HepG2 (cell line): ENCODE measurements around the gene VRK3. TPM values are rescaled to one million over a fixed set of nuclear protein-coding genes. Genes with fewer than 3 reads are reported as not detected.

Source experiments
- AHR ChIP-seq: IDR thresholded peaks from 2 replicates; pipeline ENCODE4 v1.6.1; 2018; ENCODE audit warnings: missing genetic modification reagents, missing compliant biosample characterization
- ARHGAP35 ChIP-seq: sonication (generic); formaldehyde crosslinking; IDR thresholded peaks from 2 replicates; pipeline ENCODE4 v1.9.0; 2022; ENCODE audit warnings: mild to moderate bottlenecking, inconsistent platforms, moderate library complexity, missing genetic modification reagents, borderline replicate concordance
- CREB1 ChIP-seq, 2 experiments: fragments of 450-650 bp in 1 of 2; IDR thresholded peaks; 2 replicates each; pipeline ENCODE4 v1.6.1; 2016 to 2017; ENCODE audit warnings: control low read depth in 1 of 2, mild to moderate bottlenecking in 1 of 2, missing compliant biosample characterization in 1 of 2, missing genetic modification characterization in 1 of 2
- GTF2F1 ChIP-seq: fragments of 150-350 bp; IDR thresholded peaks from 2 replicates; pipeline ENCODE4 v1.6.1; 2014; ENCODE audit warnings: low read length
- GZF1 ChIP-seq: sonication (generic); formaldehyde crosslinking; IDR thresholded peaks from 2 replicates; pipeline ENCODE4 v1.5.1; 2020; ENCODE audit warnings: mild to moderate bottlenecking, missing genetic modification reagents
- HMGA1 ChIP-seq: sonication (generic); formaldehyde crosslinking; conservative IDR thresholded peaks from 2 replicates; pipeline ENCODE4 v1.4.0; 2020; ENCODE audit warnings: missing genetic modification reagents
- HOXA3 ChIP-seq: sonication (generic); formaldehyde crosslinking; IDR thresholded peaks from 2 replicates; pipeline ENCODE4 v1.5.0; 2020; ENCODE audit warnings: missing genetic modification reagents
- POLR2G ChIP-seq: fragments of 200-400 bp; formaldehyde crosslinking; IDR thresholded peaks from 2 replicates; pipeline ENCODE4 v1.6.1; 2018; ENCODE audit warnings: mild to moderate bottlenecking, low read depth, low read length, moderate library complexity
- YEATS4 ChIP-seq: sonication (generic); formaldehyde crosslinking; IDR thresholded peaks from 2 replicates; pipeline ENCODE4 v1.4.0; 2020; ENCODE audit warnings: missing genetic modification reagents, borderline replicate concordance
- ZBTB38 ChIP-seq: sonication (generic); formaldehyde crosslinking; IDR thresholded peaks from 2 replicates; pipeline ENCODE4 v1.5.1; 2020; ENCODE audit warnings: mild to moderate bottlenecking, missing genetic modification reagents
- ZNF564 ChIP-seq: sonication (generic); formaldehyde crosslinking; IDR thresholded peaks from 2 replicates; pipeline ENCODE4 v1.8.1; 2023; ENCODE audit warnings: mild to moderate bottlenecking, missing genetic modification reagents
- ZNF567 ChIP-seq: sonication (generic); formaldehyde crosslinking; IDR thresholded peaks from 2 replicates; pipeline ENCODE4 v1.8.1; 2023; ENCODE audit warnings: mild to moderate bottlenecking, missing genetic modification reagents, borderline replicate concordance
- polyA plus RNA-seq, 8 experiments: library from polyadenylated mRNA; depleted of rRNA in 3 of 8; stranded (reverse) in 7 of 8; unstranded in 1 of 8; fragments of >200 nt; fragmentation: Illumina TruSeq in 4 of 8; extraction: Trizol in 4 of 8; gene quantifications; 2 replicates each; pipeline versions ENCODE4 v1.2.1 to v1.2.3, GENCODE V29; 2011 to 2016; ENCODE audit warnings: low read depth in 4 of 8, missing spikeins in 1 of 8, mixed read lengths in 1 of 8; ENCODE audit not compliant: insufficient read depth in 1 of 8
- total RNA-seq, 5 experiments: library from RNA; depleted of rRNA; stranded (reverse); fragments of >200 nt; fragmentation: Illumina TruSeq; extraction: Trizol; gene quantifications; 2 replicates each; pipeline ENCODE4 v1.2.3, GENCODE V29; 2016; ENCODE audit warnings: low read depth in 1 of 5
- TF ChIP-seq, protein P1 (sequence below): sonication (generic); formaldehyde crosslinking; IDR thresholded peaks from 2 replicates; pipeline ENCODE4 v1.5.0; 2020; ENCODE audit warnings: missing genetic modification reagents
- TF ChIP-seq, protein P2 (sequence below): sonication (generic); formaldehyde crosslinking; IDR thresholded peaks from 2 replicates; pipeline ENCODE4 v1.4.0; 2020; ENCODE audit warnings: missing genetic modification reagents
- TF ChIP-seq, protein P3 (sequence below), 2 experiments: sonication (generic) in 1 of 2; formaldehyde crosslinking in 1 of 2; IDR thresholded peaks; 2 replicates each; pipeline versions ENCODE4 v1.4.0 to v1.6.1; 2018 to 2020; ENCODE audit warnings: missing genetic modification reagents in 2 of 2, borderline replicate concordance in 1 of 2, low read depth in 1 of 2, mild to moderate bottlenecking in 1 of 2, missing biosample characterization in 1 of 2
- TF ChIP-seq, protein P4 (sequence below): sonication (generic); formaldehyde crosslinking; IDR thresholded peaks from 2 replicates; pipeline ENCODE4 v1.5.0; 2020; ENCODE audit warnings: missing genetic modification reagents
- TF ChIP-seq, protein P5 (sequence below): fragments of 450-650 bp; IDR thresholded peaks from 2 replicates; pipeline ENCODE4 v1.6.1; 2016
- TF ChIP-seq, protein P6 (sequence below): sonication (generic); formaldehyde crosslinking; IDR thresholded peaks from 2 replicates; pipeline ENCODE4 v1.9.0; 2021; ENCODE audit warnings: missing genetic modification reagents, mild to moderate bottlenecking, borderline replicate concordance
- TF ChIP-seq, protein P7 (sequence below): sonication (generic); formaldehyde crosslinking; IDR thresholded peaks from 2 replicates; pipeline ENCODE4 v1.4.0; 2020; ENCODE audit warnings: missing genetic modification reagents

VRK3 gene
- total and polyA plus RNA-seq, 2 of the 13 experiments (the other 11 are each of a cell fraction or from before 2014, with no cell fraction given), result 23.8 to 28.3 TPM

DNA sequence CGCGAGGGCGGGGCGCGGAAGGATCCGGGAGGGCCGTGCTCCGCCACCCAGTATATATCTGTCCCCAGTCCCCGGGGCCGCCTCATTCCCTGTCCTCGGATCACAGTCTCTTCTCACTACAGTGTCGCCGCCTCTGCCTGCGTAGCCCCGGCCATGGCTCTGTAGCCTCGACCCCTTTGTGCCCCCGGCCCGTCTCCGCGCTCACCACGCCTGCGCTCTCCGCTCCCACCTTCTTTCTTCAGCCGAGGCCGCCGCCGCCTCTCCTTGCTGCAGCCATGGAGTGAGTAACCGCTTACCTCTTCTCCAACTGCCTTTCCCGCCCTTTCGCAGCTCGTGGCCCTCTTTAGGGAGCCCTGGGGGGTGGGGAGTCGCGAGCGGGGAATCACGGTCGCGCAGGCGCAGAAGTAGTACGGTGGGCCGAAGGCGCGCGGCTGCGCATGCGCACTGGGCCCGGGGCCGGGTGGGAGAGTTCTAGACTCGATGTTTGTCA is 96.0 kb downstream of the VRK3 start, which contains the start of the genes ATF5 and NUP62 (continued):
- TF ChIP-seq, protein P1, sequence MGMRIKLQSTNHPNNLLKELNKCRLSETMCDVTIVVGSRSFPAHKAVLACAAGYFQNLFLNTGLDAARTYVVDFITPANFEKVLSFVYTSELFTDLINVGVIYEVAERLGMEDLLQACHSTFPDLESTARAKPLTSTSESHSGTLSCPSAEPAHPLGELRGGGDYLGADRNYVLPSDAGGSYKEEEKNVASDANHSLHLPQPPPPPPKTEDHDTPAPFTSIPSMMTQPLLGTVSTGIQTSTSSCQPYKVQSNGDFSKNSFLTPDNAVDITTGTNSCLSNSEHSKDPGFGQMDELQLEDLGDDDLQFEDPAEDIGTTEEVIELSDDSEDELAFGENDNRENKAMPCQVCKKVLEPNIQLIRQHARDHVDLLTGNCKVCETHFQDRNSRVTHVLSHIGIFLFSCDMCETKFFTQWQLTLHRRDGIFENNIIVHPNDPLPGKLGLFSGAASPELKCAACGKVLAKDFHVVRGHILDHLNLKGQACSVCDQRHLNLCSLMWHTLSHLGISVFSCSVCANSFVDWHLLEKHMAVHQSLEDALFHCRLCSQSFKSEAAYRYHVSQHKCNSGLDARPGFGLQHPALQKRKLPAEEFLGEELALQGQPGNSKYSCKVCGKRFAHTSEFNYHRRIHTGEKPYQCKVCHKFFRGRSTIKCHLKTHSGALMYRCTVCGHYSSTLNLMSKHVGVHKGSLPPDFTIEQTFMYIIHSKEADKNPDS, result no peak; the same call in 1 of the 2 replicates
- TF ChIP-seq HOXA3 (peak; percentile 82), ZNF567 (peak; percentile 53; the same call in 1 of the 2 replicates), AHR (CRISPR knock-in tag) (0 out of 2 replicates have a peak, but pooled peaks have one; percentile 25), ZBTB38 (peak; percentile 38; the same call in 1 of the 2 replicates), POLR2G (no peak), HMGA1 (CRISPR knock-in tag) (no peak), YEATS4 (CRISPR knock-in tag) (peak; percentile 97; the same call in 1 of the 2 replicates), GZF1 (no peak), ARHGAP35 (CRISPR knock-in tag) (peak; percentile 49), ZNF564 (peak; percentile 97), GTF2F1 (no peak), CREB1 (IDR thresholded peaks at IDR 0.05) (no peak), CREB1 (CRISPR knock-in tag; IDR thresholded peaks at IDR 0.05) (no peak)
- TF ChIP-seq, protein P2, sequence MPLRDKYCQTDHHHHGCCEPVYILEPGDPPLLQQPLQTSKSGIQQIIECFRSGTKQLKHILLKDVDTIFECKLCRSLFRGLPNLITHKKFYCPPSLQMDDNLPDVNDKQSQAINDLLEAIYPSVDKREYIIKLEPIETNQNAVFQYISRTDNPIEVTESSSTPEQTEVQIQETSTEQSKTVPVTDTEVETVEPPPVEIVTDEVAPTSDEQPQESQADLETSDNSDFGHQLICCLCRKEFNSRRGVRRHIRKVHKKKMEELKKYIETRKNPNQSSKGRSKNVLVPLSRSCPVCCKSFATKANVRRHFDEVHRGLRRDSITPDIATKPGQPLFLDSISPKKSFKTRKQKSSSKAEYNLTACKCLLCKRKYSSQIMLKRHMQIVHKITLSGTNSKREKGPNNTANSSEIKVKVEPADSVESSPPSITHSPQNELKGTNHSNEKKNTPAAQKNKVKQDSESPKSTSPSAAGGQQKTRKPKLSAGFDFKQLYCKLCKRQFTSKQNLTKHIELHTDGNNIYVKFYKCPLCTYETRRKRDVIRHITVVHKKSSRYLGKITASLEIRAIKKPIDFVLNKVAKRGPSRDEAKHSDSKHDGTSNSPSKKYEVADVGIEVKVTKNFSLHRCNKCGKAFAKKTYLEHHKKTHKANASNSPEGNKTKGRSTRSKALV (CRISPR knock-in tag), result peak; percentile 93; the same call in 1 of the 2 replicates
- TF ChIP-seq, protein P3, sequence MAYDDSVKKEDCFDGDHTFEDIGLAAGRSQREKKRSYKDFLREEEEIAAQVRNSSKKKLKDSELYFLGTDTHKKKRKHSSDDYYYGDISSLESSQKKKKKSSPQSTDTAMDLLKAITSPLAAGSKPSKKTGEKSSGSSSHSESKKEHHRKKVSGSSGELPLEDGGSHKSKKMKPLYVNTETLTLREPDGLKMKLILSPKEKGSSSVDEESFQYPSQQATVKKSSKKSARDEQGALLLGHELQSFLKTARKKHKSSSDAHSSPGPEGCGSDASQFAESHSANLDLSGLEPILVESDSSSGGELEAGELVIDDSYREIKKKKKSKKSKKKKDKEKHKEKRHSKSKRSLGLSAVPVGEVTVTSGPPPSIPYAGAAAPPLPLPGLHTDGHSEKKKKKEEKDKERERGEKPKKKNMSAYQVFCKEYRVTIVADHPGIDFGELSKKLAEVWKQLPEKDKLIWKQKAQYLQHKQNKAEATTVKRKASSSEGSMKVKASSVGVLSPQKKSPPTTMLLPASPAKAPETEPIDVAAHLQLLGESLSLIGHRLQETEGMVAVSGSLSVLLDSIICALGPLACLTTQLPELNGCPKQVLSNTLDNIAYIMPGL (CRISPR knock-in tag; IDR thresholded peaks at IDR 0.05; ENCODE audit: borderline replicate concordance in 1 of 2, low read depth in 1 of 2), result peak; percentile 77 to 88; a peak in 3 of 4 replicates
- TF ChIP-seq, protein P4, sequence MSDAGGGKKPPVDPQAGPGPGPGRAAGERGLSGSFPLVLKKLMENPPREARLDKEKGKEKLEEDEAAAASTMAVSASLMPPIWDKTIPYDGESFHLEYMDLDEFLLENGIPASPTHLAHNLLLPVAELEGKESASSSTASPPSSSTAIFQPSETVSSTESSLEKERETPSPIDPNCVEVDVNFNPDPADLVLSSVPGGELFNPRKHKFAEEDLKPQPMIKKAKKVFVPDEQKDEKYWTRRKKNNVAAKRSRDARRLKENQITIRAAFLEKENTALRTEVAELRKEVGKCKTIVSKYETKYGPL, result no peak
- TF ChIP-seq, protein P5, sequence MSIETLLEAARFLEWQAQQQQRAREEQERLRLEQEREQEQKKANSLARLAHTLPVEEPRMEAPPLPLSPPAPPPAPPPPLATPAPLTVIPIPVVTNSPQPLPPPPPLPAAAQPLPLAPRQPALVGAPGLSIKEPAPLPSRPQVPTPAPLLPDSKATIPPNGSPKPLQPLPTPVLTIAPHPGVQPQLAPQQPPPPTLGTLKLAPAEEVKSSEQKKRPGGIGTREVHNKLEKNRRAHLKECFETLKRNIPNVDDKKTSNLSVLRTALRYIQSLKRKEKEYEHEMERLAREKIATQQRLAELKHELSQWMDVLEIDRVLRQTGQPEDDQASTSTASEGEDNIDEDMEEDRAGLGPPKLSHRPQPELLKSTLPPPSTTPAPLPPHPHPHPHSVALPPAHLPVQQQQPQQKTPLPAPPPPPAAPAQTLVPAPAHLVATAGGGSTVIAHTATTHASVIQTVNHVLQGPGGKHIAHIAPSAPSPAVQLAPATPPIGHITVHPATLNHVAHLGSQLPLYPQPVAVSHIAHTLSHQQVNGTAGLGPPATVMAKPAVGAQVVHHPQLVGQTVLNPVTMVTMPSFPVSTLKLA, result no peak
- TF ChIP-seq, protein P6, sequence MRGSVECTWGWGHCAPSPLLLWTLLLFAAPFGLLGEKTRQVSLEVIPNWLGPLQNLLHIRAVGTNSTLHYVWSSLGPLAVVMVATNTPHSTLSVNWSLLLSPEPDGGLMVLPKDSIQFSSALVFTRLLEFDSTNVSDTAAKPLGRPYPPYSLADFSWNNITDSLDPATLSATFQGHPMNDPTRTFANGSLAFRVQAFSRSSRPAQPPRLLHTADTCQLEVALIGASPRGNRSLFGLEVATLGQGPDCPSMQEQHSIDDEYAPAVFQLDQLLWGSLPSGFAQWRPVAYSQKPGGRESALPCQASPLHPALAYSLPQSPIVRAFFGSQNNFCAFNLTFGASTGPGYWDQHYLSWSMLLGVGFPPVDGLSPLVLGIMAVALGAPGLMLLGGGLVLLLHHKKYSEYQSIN, result no peak
- TF ChIP-seq, protein P7, sequence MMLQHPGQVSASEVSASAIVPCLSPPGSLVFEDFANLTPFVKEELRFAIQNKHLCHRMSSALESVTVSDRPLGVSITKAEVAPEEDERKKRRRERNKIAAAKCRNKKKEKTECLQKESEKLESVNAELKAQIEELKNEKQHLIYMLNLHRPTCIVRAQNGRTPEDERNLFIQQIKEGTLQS (CRISPR knock-in tag), result peak; percentile 14; the same call in 1 of the 2 replicates
